K562 treated with DMSO at 1 percent for 48 hours (cell line): ENCODE measurements around the gene KLHDC3. TPM values are rescaled to one million over a fixed set of nuclear protein-coding genes. Genes with fewer than 3 reads are reported as not detected.

Experiments
- total RNA-seq: library from RNA; unstranded; fragments of 300-600 nt; gene quantifications from 2 replicates; pipeline ENCODE4 v1.2.3, GENCODE V29; 2022; ENCODE audit warnings: low replicate concordance; ENCODE audit errors: extremely low read depth

KLHDC3 gene, protein sequence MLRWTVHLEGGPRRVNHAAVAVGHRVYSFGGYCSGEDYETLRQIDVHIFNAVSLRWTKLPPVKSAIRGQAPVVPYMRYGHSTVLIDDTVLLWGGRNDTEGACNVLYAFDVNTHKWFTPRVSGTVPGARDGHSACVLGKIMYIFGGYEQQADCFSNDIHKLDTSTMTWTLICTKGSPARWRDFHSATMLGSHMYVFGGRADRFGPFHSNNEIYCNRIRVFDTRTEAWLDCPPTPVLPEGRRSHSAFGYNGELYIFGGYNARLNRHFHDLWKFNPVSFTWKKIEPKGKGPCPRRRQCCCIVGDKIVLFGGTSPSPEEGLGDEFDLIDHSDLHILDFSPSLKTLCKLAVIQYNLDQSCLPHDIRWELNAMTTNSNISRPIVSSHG
- not detected in 2 replicates for total RNA-seq

GRCh38 chr6:43013843-43014433, at the start of gene KLHDC3, which contains the start of gene MEA1:
KLHDC3 (plus strand) TSS chr6:43014249; CDS start chr6:43017193, 2,944 bp downstream.
MEA1 (minus strand) TSS chr6:43013946; CDS start chr6:43013813, 133 bp downstream.

GRCh38 chr6:42978839-42979522, 35.1 kb upstream of the KLHDC3 start, which contains the start of gene PEX6:
PEX6 (minus strand) TSS chr6:42979181; CDS start chr6:42979150, 31 bp downstream.

DNA sequence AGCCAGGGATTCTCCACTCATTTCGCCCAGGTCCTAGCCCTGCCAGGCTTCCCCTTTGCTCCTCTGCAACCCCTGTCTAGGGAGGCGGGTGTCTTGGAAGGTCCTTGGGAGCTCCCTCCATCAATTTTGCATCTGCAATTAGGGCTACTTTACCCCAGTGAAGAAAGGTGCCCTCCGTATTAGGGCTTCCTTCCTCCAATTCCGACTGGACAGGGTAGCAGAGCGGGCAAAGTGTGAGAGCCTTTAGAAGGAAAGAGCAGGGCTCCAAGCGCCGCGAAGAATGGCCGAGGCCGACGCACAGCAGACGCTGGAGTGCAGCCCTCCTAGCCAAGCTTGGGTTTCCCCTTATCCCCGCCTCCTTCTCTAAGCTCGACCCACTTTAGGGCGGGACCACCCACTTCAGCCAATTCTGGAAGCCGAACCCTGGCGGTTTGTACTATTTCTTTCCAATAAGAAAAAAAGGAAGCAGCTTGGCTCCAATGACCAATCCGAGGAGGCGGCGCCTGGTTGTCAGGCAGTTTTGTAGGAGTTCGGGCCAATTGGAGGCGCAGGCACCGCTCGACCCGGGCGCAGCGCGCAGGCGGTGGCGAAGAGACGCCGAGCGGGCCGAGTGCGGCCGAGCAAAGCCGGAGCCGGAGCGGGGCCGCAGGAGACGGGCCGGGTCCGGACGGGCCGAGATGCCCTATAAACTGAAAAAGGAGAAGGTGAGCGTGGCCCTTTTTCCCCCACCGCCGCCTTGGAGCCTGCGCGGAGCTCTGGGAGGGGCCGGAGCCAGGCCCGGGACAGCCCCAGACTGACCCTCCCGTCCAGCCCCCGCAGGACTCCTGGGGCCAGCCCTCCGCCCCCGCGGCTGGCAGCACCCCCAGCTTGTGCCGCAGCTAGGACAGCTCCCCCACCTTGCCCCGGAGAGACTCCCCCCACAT, 29.8 kb upstream of the KLHDC3 start, which contains the start of gene PPP2R5D:
Gene PPP2R5D, plus strand, starts transcription at position 570 of the 923 bp plus-strand sequence. Its CDS starts 108 bp downstream, at position 678.

GRCh38 chr6:43021270-43022047, 7.4 kb downstream of the KLHDC3 start, which contains the start of gene RRP36:
RRP36 (plus strand) TSS chr6:43021623; CDS start chr6:43021655, 32 bp downstream.

GRCh38 chr6:43053545-43054205, 39.6 kb downstream of the KLHDC3 start, which contains the start of gene CUL7:
CUL7 (minus strand) TSS chr6:43053851; CDS start chr6:43052788, 1,063 bp downstream.

GRCh38 chr6:43059168-43060033, 45.4 kb downstream of the KLHDC3 start, which contains the start of the genes KLC4 and MRPL2:
KLC4 (plus strand) TSS chr6:43059631; CDS start chr6:43061336, 1,705 bp downstream.
MRPL2 (minus strand) TSS chr6:43059434; CDS start chr6:43059381, 53 bp downstream.

Other genes starting within 250 kb of the KLHDC3 start
- gene BICRAL, start 232.2 kb upstream of the KLHDC3 start, total RNA-seq = not detected in 2 replicates
- gene RPL7L1, start 134.6 kb upstream of the KLHDC3 start, total RNA-seq = not detected in 2 replicates
- gene PTCRA, start 98.2 kb upstream of the KLHDC3 start, total RNA-seq = not detected in 2 replicates
- not detected in 2 replicates for gene CNPY3, start 84.8 kb upstream of the KLHDC3 start, total RNA-seq
- gene GNMT, start 53.5 kb upstream of the KLHDC3 start, total RNA-seq = not detected in 2 replicates
- not detected in 2 replicates for gene PEX6, start 35.1 kb upstream of the KLHDC3 start, total RNA-seq
- not detected in 2 replicates for gene PPP2R5D, start 29.7 kb upstream of the KLHDC3 start, total RNA-seq
- gene MEA1, start 303 bp upstream of the KLHDC3 start, total RNA-seq = not detected in 2 replicates
- not detected in 2 replicates for gene RRP36, start 7.4 kb downstream of the KLHDC3 start, total RNA-seq
- gene CUL7, start 39.6 kb downstream of the KLHDC3 start, total RNA-seq = not detected in 2 replicates
- gene MRPL2, start 45.2 kb downstream of the KLHDC3 start, total RNA-seq = not detected in 2 replicates
- not detected in 2 replicates for gene KLC4, start 45.4 kb downstream of the KLHDC3 start, total RNA-seq
- gene PTK7, start 62.1 kb downstream of the KLHDC3 start, total RNA-seq = 95.7 TPM in 1 of 2 replicates, not detected in the other
- gene SRF, start 157.0 kb downstream of the KLHDC3 start, total RNA-seq = not detected in 2 replicates
- not detected in 2 replicates for gene CUL9, start 167.9 kb downstream of the KLHDC3 start, total RNA-seq
- gene DNPH1, start 215.2 kb downstream of the KLHDC3 start, total RNA-seq = not detected in 2 replicates
- not detected in 2 replicates for gene TTBK1, start 229.2 kb downstream of the KLHDC3 start, total RNA-seq